Measurements from ENCODE around the gene KCNG2. TPM values are rescaled to one million over a fixed set of nuclear protein-coding genes. Genes with fewer than 3 reads are reported as not detected.

The KCNG2 gene
- total and polyA plus RNA-seq, 2 of the 13 experiments (the other 11 are each of a cell fraction or from before 2014, with no cell fraction given): not detected

DNA sequence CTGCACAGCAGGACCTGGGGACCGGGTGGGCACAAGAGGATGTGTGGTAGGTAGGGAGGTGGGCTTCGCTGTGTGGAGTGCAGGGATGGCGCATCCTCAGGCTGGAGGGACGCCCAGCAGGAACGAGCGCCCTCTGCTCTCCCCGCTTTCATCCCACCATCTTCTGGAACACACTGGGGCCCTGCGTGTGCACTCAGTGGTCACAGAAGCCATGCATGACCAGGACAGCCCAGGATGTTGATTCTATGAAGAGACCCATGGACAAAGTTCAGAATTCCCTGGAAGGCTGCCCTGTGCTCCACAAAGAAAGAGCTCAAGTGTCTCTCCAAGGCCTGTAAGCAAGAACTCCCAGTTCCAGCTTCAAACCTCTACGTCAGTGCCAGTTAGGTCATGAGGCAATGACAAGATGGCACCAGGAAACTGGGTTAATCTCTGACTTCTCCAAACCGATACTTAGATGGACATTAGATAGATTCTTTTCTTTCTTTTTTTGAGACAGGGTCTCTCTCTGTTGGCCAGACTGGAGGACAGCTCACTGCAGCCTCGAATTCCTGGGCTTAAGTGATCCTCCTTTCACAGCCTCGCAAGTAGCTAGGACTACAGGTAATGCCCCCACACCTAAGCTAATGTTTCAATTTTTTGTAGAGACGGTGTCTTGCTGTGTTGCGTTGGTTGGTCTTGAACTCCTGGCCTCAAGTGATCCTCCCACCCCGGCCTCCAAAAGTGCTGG is 150.3 kb downstream of the KCNG2 start (continued):
- TF ChIP-seq, protein P1, sequence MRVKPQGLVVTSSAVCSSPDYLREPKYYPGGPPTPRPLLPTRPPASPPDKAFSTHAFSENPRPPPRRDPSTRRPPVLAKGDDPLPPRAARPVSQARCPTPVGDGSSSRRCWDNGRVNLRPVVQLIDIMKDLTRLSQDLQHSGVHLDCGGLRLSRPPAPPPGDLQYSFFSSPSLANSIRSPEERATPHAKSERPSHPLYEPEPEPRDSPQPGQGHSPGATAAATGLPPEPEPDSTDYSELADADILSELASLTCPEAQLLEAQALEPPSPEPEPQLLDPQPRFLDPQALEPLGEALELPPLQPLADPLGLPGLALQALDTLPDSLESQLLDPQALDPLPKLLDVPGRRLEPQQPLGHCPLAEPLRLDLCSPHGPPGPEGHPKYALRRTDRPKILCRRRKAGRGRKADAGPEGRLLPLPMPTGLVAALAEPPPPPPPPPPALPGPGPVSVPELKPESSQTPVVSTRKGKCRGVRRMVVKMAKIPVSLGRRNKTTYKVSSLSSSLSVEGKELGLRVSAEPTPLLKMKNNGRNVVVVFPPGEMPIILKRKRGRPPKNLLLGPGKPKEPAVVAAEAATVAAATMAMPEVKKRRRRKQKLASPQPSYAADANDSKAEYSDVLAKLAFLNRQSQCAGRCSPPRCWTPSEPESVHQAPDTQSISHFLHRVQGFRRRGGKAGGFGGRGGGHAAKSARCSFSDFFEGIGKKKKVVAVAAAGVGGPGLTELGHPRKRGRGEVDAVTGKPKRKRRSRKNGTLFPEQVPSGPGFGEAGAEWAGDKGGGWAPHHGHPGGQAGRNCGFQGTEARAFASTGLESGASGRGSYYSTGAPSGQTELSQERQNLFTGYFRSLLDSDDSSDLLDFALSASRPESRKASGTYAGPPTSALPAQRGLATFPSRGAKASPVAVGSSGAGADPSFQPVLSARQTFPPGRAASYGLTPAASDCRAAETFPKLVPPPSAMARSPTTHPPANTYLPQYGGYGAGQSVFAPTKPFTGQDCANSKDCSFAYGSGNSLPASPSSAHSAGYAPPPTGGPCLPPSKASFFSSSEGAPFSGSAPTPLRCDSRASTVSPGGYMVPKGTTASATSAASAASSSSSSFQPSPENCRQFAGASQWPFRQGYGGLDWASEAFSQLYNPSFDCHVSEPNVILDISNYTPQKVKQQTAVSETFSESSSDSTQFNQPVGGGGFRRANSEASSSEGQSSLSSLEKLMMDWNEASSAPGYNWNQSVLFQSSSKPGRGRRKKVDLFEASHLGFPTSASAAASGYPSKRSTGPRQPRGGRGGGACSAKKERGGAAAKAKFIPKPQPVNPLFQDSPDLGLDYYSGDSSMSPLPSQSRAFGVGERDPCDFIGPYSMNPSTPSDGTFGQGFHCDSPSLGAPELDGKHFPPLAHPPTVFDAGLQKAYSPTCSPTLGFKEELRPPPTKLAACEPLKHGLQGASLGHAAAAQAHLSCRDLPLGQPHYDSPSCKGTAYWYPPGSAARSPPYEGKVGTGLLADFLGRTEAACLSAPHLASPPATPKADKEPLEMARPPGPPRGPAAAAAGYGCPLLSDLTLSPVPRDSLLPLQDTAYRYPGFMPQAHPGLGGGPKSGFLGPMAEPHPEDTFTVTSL (CRISPR knock-in tag; IDR thresholded peaks at IDR 0.05; ENCODE audit: borderline replicate concordance): peak; percentile 64; the same call in 1 of the 2 replicates
- TF ChIP-seq ZNF292 (CRISPR knock-in tag; IDR thresholded peaks at IDR 0.05; ENCODE audit: borderline replicate concordance, low read depth) (0 out of 2 replicates have a peak, but pooled peaks have one; percentile 24), XRCC5 (optimal IDR thresholded peaks at IDR 0.05; ENCODE audit: low read length) (peak; percentile 23), PAF1 (CRISPR knock-in tag; IDR thresholded peaks at IDR 0.05) (no peak), RARA (CRISPR knock-in tag; IDR thresholded peaks at IDR 0.05) (peak; percentile 89), ZNF383 (CRISPR knock-in tag; IDR thresholded peaks at IDR 0.05; ENCODE audit: borderline replicate concordance) (no peak), DPF2 (CRISPR knock-in tag; IDR thresholded peaks at IDR 0.05; ENCODE audit: borderline replicate concordance, low read depth) (peak; percentile 69; the same call in 1 of the 2 replicates), ZFX (CRISPR knock-in tag; IDR thresholded peaks at IDR 0.05; ENCODE audit: low read depth) (peak; percentile 54)
- TF ChIP-seq, protein P2, sequence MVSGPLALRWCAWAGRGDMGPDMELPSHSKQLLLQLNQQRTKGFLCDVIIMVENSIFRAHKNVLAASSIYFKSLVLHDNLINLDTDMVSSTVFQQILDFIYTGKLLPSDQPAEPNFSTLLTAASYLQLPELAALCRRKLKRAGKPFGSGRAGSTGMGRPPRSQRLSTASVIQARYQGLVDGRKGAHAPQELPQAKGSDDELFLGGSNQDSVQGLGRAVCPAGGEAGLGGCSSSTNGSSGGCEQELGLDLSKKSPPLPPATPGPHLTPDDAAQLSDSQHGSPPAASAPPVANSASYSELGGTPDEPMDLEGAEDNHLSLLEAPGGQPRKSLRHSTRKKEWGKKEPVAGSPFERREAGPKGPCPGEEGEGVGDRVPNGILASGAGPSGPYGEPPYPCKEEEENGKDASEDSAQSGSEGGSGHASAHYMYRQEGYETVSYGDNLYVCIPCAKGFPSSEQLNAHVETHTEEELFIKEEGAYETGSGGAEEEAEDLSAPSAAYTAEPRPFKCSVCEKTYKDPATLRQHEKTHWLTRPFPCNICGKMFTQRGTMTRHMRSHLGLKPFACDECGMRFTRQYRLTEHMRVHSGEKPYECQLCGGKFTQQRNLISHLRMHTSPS (CRISPR knock-in tag; IDR thresholded peaks at IDR 0.05; ENCODE audit: low read depth): 0 out of 2 replicates have a peak, but pooled peaks have one; percentile 21
- TF ChIP-seq, protein P3, sequence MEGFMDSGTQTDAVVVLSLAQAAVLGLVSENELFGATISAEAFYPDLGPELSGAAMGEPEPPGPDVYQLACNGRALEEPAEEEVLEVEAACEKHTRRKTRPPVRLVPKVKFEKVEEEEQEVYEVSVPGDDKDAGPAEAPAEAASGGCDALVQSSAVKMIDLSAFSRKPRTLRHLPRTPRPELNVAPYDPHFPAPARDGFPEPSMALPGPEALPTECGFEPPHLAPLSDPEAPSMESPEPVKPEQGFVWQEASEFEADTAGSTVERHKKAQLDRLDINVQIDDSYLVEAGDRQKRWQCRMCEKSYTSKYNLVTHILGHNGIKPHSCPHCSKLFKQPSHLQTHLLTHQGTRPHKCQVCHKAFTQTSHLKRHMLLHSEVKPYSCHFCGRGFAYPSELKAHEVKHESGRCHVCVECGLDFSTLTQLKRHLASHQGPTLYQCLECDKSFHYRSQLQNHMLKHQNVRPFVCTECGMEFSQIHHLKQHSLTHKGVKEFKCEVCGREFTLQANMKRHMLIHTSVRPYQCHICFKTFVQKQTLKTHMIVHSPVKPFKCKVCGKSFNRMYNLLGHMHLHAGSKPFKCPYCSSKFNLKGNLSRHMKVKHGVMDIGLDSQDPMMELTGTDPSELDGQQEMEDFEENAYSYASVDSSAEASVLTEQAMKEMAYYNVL (CRISPR knock-in tag; IDR thresholded peaks at IDR 0.05; ENCODE audit: borderline replicate concordance): peak; percentile 53; the same call in 1 of the 2 replicates
- TF ChIP-seq, protein P4, sequence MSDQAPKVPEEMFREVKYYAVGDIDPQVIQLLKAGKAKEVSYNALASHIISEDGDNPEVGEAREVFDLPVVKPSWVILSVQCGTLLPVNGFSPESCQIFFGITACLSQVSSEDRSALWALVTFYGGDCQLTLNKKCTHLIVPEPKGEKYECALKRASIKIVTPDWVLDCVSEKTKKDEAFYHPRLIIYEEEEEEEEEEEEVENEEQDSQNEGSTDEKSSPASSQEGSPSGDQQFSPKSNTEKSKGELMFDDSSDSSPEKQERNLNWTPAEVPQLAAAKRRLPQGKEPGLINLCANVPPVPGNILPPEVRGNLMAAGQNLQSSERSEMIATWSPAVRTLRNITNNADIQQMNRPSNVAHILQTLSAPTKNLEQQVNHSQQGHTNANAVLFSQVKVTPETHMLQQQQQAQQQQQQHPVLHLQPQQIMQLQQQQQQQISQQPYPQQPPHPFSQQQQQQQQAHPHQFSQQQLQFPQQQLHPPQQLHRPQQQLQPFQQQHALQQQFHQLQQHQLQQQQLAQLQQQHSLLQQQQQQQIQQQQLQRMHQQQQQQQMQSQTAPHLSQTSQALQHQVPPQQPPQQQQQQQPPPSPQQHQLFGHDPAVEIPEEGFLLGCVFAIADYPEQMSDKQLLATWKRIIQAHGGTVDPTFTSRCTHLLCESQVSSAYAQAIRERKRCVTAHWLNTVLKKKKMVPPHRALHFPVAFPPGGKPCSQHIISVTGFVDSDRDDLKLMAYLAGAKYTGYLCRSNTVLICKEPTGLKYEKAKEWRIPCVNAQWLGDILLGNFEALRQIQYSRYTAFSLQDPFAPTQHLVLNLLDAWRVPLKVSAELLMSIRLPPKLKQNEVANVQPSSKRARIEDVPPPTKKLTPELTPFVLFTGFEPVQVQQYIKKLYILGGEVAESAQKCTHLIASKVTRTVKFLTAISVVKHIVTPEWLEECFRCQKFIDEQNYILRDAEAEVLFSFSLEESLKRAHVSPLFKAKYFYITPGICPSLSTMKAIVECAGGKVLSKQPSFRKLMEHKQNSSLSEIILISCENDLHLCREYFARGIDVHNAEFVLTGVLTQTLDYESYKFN (CRISPR knock-in tag; conservative IDR thresholded peaks at IDR 0.05): peak; percentile 88
- TF ChIP-seq, protein P5, sequence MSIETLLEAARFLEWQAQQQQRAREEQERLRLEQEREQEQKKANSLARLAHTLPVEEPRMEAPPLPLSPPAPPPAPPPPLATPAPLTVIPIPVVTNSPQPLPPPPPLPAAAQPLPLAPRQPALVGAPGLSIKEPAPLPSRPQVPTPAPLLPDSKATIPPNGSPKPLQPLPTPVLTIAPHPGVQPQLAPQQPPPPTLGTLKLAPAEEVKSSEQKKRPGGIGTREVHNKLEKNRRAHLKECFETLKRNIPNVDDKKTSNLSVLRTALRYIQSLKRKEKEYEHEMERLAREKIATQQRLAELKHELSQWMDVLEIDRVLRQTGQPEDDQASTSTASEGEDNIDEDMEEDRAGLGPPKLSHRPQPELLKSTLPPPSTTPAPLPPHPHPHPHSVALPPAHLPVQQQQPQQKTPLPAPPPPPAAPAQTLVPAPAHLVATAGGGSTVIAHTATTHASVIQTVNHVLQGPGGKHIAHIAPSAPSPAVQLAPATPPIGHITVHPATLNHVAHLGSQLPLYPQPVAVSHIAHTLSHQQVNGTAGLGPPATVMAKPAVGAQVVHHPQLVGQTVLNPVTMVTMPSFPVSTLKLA (IDR thresholded peaks at IDR 0.05): no peak

Measured in HepG2 (cell line).